Measurements from ENCODE around the gene CDH13.

- no peak for TF ChIP-seq CTCF (IDR thresholded peaks at IDR 0.05; ENCODE audit: poor library complexity)
- TF ChIP-seq EZH2phosphoT487 (IDR thresholded peaks at IDR 0.05; ENCODE audit: low read depth, severe bottlenecking, unreplicated experiment): no peak
Observed at GRCh38 chr16:82996814-82997213, 370.0 kb downstream of the CDH13 start.

Data from hepatocyte (in vitro differentiated cells).